HepG2 (cell line): ENCODE results near the gene RGP1. TPM values are rescaled to one million over a fixed set of nuclear protein-coding genes. Genes with fewer than 3 reads are reported as not detected.

Experiments used
- CBX2 ChIP-seq, 2 experiments: fragments of 200-600 bp in 1 of 2; sonication (generic); formaldehyde crosslinking in 1 of 2; IDR thresholded peaks; 2 replicates each; pipeline versions ENCODE4 v1.7.0 to v1.8.1; 2018 to 2022; ENCODE audit warnings: low read depth in 2 of 2, low read length in 1 of 2, mild to moderate bottlenecking in 1 of 2, missing genetic modification reagents in 1 of 2
- GATAD1 ChIP-seq: IDR thresholded peaks from 2 replicates; pipeline ENCODE4 v1.6.1; 2016; ENCODE audit warnings: missing genetic modification reagents, missing compliant biosample characterization
- SSRP1 ChIP-seq: IDR thresholded peaks from 2 replicates; pipeline ENCODE4 v1.6.1; 2016; ENCODE audit warnings: control low read depth
- ZNF343 ChIP-seq: sonication (generic); formaldehyde crosslinking; IDR thresholded peaks from 2 replicates; pipeline ENCODE4 v1.4.0; 2020; ENCODE audit warnings: mild to moderate bottlenecking, missing genetic modification reagents
- ZNF367 ChIP-seq: sonication (generic); formaldehyde crosslinking; IDR thresholded peaks from 2 replicates; pipeline ENCODE4 v1.4.0; 2020; ENCODE audit warnings: missing genetic modification reagents, borderline replicate concordance
- ZNF501 ChIP-seq: sonication (generic); formaldehyde crosslinking; IDR thresholded peaks from 2 replicates; pipeline ENCODE4 v1.5.1; 2020; ENCODE audit warnings: mild to moderate bottlenecking, moderate library complexity, missing genetic modification reagents
- ZNF709 ChIP-seq: sonication (generic); formaldehyde crosslinking; IDR thresholded peaks from 2 replicates; pipeline ENCODE4 v1.5.0; 2020; ENCODE audit warnings: mild to moderate bottlenecking, missing genetic modification reagents
- polyA plus RNA-seq, 8 experiments: library from polyadenylated mRNA; depleted of rRNA in 3 of 8; stranded (reverse) in 7 of 8; unstranded in 1 of 8; fragments of >200 nt; fragmentation: Illumina TruSeq in 4 of 8; extraction: Trizol in 4 of 8; gene quantifications; 2 replicates each; pipeline versions ENCODE4 v1.2.1 to v1.2.3, GENCODE V29; 2011 to 2016; ENCODE audit warnings: low read depth in 4 of 8, missing spikeins in 1 of 8, mixed read lengths in 1 of 8; ENCODE audit not compliant: insufficient read depth in 1 of 8
- total RNA-seq, 5 experiments: library from RNA; depleted of rRNA; stranded (reverse); fragments of >200 nt; fragmentation: Illumina TruSeq; extraction: Trizol; gene quantifications; 2 replicates each; pipeline ENCODE4 v1.2.3, GENCODE V29; 2016; ENCODE audit warnings: low read depth in 1 of 5
- TF ChIP-seq, protein P1 (sequence below): sonication (generic); formaldehyde crosslinking; IDR thresholded peaks from 2 replicates; pipeline ENCODE4 v1.4.0; 2020; ENCODE audit warnings: missing genetic modification reagents, mild to moderate bottlenecking, borderline replicate concordance
- TF ChIP-seq, protein P2 (sequence below), 2 experiments: sonication (generic) in 1 of 2; formaldehyde crosslinking in 1 of 2; IDR thresholded peaks; 2 replicates each; pipeline versions ENCODE4 v1.4.0 to v1.6.1; 2018 to 2020; ENCODE audit warnings: missing genetic modification reagents in 2 of 2, borderline replicate concordance in 1 of 2, low read depth in 1 of 2, mild to moderate bottlenecking in 1 of 2, missing biosample characterization in 1 of 2
- TF ChIP-seq, protein P3 (sequence below): sonication (generic); formaldehyde crosslinking; IDR thresholded peaks from 2 replicates; pipeline ENCODE4 v1.5.1; 2020; ENCODE audit warnings: missing genetic modification reagents, mild to moderate bottlenecking, borderline replicate concordance
- TF ChIP-seq, protein P4 (sequence below): IDR thresholded peaks from 2 replicates; pipeline ENCODE4 v1.6.1; 2016; ENCODE audit warnings: low read depth, control low read depth
- TF ChIP-seq, protein P5 (sequence below): sonication (generic); formaldehyde crosslinking; IDR thresholded peaks from 2 replicates; pipeline ENCODE4 v1.5.1; 2020; ENCODE audit warnings: mild to moderate bottlenecking, missing genetic modification reagents, borderline replicate concordance
- TF ChIP-seq, protein P6 (sequence below): sonication (generic); formaldehyde crosslinking; conservative IDR thresholded peaks from 2 replicates; pipeline ENCODE4 v1.8.0; 2022; ENCODE audit warnings: low read depth, missing genetic modification reagents
- TF ChIP-seq, protein P7 (sequence below), 2 experiments: sonication (generic) in 1 of 2; formaldehyde crosslinking in 1 of 2; IDR thresholded peaks; 2 replicates each; pipeline versions ENCODE4 v1.5.1 to v1.6.1; 2011 to 2020; ENCODE audit warnings: borderline replicate concordance in 1 of 2, low read depth in 1 of 2, low read length in 1 of 2, mild to moderate bottlenecking in 1 of 2, missing genetic modification reagents in 1 of 2, moderate library complexity in 1 of 2

RGP1 gene
- total and polyA plus RNA-seq, 2 of the 13 experiments (the other 11 are each of a cell fraction or from before 2014, with no cell fraction given), result 12.7 to 21.0 TPM

DNA sequence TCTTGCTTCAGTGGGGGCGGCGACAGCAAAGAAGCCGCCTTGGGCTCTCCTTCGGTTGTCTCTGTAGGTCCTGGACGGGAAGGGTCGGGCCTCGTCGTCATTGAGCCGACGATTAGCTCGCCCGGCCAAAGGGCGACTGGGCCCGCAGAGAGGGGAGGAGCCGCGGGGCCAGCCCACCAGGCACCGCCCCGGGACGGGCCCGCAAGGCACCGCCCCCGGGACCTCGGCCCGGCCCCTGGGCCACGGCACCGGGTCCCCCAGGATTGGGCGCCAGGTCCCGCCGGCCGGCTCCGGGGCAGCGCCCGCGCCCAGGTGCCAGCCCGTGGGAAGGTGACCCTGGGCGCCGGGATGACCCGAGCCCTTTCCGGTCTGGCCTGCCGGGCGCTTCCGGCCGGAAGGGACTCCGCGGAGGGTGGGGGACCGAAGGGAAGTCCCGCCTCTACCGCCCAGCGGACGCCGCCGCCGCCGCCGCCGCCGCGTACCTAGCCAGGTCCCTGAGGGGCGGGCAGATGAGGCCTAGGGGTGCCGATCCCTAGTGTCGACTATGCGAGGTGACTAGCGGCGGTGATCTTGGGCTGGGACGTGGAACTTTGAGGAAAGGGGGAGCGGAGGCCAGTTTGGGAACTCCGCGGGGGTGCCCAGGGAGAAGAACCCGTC is at the start of gene RGP1, which contains the start of gene GBA2 (continued):
- TF ChIP-seq, protein P1, sequence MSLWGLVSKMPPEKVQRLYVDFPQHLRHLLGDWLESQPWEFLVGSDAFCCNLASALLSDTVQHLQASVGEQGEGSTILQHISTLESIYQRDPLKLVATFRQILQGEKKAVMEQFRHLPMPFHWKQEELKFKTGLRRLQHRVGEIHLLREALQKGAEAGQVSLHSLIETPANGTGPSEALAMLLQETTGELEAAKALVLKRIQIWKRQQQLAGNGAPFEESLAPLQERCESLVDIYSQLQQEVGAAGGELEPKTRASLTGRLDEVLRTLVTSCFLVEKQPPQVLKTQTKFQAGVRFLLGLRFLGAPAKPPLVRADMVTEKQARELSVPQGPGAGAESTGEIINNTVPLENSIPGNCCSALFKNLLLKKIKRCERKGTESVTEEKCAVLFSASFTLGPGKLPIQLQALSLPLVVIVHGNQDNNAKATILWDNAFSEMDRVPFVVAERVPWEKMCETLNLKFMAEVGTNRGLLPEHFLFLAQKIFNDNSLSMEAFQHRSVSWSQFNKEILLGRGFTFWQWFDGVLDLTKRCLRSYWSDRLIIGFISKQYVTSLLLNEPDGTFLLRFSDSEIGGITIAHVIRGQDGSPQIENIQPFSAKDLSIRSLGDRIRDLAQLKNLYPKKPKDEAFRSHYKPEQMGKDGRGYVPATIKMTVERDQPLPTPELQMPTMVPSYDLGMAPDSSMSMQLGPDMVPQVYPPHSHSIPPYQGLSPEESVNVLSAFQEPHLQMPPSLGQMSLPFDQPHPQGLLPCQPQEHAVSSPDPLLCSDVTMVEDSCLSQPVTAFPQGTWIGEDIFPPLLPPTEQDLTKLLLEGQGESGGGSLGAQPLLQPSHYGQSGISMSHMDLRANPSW (CRISPR knock-in tag), result no peak
- TF ChIP-seq, protein P2, sequence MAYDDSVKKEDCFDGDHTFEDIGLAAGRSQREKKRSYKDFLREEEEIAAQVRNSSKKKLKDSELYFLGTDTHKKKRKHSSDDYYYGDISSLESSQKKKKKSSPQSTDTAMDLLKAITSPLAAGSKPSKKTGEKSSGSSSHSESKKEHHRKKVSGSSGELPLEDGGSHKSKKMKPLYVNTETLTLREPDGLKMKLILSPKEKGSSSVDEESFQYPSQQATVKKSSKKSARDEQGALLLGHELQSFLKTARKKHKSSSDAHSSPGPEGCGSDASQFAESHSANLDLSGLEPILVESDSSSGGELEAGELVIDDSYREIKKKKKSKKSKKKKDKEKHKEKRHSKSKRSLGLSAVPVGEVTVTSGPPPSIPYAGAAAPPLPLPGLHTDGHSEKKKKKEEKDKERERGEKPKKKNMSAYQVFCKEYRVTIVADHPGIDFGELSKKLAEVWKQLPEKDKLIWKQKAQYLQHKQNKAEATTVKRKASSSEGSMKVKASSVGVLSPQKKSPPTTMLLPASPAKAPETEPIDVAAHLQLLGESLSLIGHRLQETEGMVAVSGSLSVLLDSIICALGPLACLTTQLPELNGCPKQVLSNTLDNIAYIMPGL (CRISPR knock-in tag; IDR thresholded peaks at IDR 0.05; ENCODE audit: borderline replicate concordance in 1 of 2, low read depth in 1 of 2), result peak; percentile 55 to 59; a peak in 2 of 4 replicates
- TF ChIP-seq, protein P3, sequence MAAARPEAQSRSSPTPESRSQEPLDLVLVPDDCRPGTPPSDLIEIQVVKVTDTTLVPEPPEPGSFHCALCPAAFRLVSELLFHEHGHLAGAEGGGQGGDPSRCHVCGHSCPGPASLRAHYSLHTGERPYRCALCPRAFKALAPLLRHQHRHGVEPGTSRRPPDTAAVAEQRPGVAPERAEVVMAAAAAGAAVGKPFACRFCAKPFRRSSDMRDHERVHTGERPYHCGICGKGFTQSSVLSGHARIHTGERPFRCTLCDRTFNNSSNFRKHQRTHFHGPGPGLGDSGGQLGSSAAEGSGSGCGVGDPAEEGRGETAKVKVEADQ (CRISPR knock-in tag), result peak; percentile 72
- peak; percentile 14; the same call in 1 of the 2 replicates for TF ChIP-seq ZNF343 (CRISPR knock-in tag)
- no peak; the same call in 1 of the 2 replicates for TF ChIP-seq ZNF501 (CRISPR knock-in tag)
- TF ChIP-seq, protein P4, sequence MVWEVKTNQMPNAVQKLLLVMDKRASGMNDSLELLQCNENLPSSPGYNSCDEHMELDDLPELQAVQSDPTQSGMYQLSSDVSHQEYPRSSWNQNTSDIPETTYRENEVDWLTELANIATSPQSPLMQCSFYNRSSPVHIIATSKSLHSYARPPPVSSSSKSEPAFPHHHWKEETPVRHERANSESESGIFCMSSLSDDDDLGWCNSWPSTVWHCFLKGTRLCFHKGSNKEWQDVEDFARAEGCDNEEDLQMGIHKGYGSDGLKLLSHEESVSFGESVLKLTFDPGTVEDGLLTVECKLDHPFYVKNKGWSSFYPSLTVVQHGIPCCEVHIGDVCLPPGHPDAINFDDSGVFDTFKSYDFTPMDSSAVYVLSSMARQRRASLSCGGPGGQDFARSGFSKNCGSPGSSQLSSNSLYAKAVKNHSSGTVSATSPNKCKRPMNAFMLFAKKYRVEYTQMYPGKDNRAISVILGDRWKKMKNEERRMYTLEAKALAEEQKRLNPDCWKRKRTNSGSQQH (CRISPR knock-in tag), result peak; percentile 34; the same call in 1 of the 2 replicates
- TF ChIP-seq SSRP1 (CRISPR knock-in tag), result no peak
- TF ChIP-seq, protein P5, sequence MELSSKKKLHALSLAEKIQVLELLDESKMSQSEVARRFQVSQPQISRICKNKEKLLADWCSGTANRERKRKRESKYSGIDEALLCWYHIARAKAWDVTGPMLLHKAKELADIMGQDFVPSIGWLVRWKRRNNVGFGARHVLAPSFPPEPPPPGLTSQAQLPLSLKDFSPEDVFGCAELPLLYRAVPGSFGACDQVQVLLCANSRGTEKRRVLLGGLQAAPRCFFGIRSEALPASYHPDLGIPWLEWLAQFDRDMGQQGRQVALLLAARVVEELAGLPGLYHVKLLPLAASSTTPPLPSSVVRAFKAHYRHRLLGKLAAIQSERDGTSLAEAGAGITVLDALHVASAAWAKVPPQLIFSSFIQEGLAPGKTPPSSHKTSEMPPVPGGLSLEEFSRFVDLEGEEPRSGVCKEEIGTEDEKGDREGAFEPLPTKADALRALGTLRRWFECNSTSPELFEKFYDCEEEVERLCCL, result no peak
- TF ChIP-seq GATAD1, result peak; percentile 85
- TF ChIP-seq, protein P6, sequence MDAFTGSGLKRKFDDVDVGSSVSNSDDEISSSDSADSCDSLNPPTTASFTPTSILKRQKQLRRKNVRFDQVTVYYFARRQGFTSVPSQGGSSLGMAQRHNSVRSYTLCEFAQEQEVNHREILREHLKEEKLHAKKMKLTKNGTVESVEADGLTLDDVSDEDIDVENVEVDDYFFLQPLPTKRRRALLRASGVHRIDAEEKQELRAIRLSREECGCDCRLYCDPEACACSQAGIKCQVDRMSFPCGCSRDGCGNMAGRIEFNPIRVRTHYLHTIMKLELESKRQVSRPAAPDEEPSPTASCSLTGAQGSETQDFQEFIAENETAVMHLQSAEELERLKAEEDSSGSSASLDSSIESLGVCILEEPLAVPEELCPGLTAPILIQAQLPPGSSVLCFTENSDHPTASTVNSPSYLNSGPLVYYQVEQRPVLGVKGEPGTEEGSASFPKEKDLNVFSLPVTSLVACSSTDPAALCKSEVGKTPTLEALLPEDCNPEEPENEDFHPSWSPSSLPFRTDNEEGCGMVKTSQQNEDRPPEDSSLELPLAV (CRISPR knock-in tag), result no peak
- no peak for TF ChIP-seq ZNF367 (CRISPR knock-in tag)
- no peak for TF ChIP-seq CBX2 (IDR thresholded peaks at IDR 0.05; ENCODE audit: low read depth, low read length)
- TF ChIP-seq CBX2 (CRISPR knock-in tag; IDR thresholded peaks at IDR 0.05; ENCODE audit: low read depth), result no peak
- TF ChIP-seq ZNF709 (CRISPR knock-in tag), result no peak
- TF ChIP-seq, protein P7, sequence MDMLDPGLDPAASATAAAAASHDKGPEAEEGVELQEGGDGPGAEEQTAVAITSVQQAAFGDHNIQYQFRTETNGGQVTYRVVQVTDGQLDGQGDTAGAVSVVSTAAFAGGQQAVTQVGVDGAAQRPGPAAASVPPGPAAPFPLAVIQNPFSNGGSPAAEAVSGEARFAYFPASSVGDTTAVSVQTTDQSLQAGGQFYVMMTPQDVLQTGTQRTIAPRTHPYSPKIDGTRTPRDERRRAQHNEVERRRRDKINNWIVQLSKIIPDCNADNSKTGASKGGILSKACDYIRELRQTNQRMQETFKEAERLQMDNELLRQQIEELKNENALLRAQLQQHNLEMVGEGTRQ (IDR thresholded peaks at IDR 0.05; ENCODE audit: low read depth, low read length), result no peak
- TF ChIP-seq, protein P7 (CRISPR knock-in tag; IDR thresholded peaks at IDR 0.05; ENCODE audit: borderline replicate concordance), result no peak
